ENCODE results near the gene COMT.
"Not testable (repeated sequence)": the region's sequence is repeated elsewhere in the genome, so short reads cannot be mapped to it uniquely, and the experiment has no call there.

The COMT gene

GRCh38 chr22:19941365-19942082, at the start of gene COMT, which contains the start of gene TXNRD2:
COMT (plus strand) TSS chr22:19941772; CDS start chr22:19962527, 20,755 bp downstream.
TXNRD2 (minus strand) TSS chr22:19941818; CDS start chr22:19941803, 15 bp downstream.
- DNase-seq: peak; percentile 72

GRCh38 chr22:19892257-19892879, 49.2 kb upstream of the COMT start:
- no peak for DNase-seq

- DNase-seq: no peak
Measured at GRCh38 chr22:19892925-19893324, 48.6 kb upstream of the COMT start.

GRCh38 chr22:19893363-19893762, 48.2 kb upstream of the COMT start:
- no peak for DNase-seq

- no peak for DNase-seq
Measured at GRCh38 chr22:19895160-19895849, 46.3 kb upstream of the COMT start.

GRCh38 chr22:19896665-19897355, 44.8 kb upstream of the COMT start:
- no peak for DNase-seq

GRCh38 chr22:19897726-19898125, 43.8 kb upstream of the COMT start:
- no peak for DNase-seq

GRCh38 chr22:19898145-19898544, 43.4 kb upstream of the COMT start:
- no peak for DNase-seq

GRCh38 chr22:19898831-19899567, 42.6 kb upstream of the COMT start:
- no peak for DNase-seq

GRCh38 chr22:19900707-19901436, 40.7 kb upstream of the COMT start:
- no peak for DNase-seq

GRCh38 chr22:19901577-19902244, 39.9 kb upstream of the COMT start:
- no peak for DNase-seq

GRCh38 chr22:19902245-19902715, 39.3 kb upstream of the COMT start:
- DNase-seq: no peak

GRCh38 chr22:19903031-19903430, 38.5 kb upstream of the COMT start:
- DNase-seq: no peak

- DNase-seq: no peak
Measured at GRCh38 chr22:19903513-19903912, 38.1 kb upstream of the COMT start.

- no peak for DNase-seq
Measured at GRCh38 chr22:19904174-19904856, 37.3 kb upstream of the COMT start.

GRCh38 chr22:19904935-19905334, 36.6 kb upstream of the COMT start:
- DNase-seq: no peak

- no peak for DNase-seq
Measured at GRCh38 chr22:19905347-19906276, 36.0 kb upstream of the COMT start.

GRCh38 chr22:19906864-19907263, 34.7 kb upstream of the COMT start:
- not testable (repeated sequence) for DNase-seq

GRCh38 chr22:19907902-19908301, 33.7 kb upstream of the COMT start:
- not testable (repeated sequence) for DNase-seq

Data from midbrain (tissue), 1 donor.